Measurements from ENCODE around the gene RFC2. TPM values are rescaled to one million over a fixed set of nuclear protein-coding genes. Genes with fewer than 3 reads are reported as not detected.

The RFC2 gene
- total RNA-seq, 1 donor from 2014 or later: 16.8 TPM

DNA sequence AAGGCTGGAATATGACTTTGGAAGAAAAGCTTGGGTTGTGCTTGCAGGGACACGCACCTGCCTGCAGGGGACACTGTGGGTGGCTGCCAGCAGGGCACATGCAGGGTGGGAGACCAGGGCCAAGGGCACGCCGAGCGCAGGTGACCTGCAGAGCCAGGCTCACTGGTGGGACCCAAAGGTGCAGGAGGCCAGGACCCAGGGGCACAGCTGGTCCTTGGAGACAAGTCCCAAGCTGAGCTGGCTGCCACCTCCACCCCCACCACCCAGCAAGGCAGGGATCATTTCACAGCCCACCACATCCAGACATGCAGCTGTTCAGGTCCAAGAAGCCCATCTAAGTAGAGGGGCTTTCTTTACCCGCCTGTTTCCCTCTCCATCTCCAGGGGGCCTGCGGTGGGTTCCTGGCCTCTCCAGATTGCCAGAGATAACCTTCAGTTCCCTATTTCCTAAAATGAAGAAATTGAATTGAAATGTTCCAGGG is 21.2 kb upstream of the RFC2 start:
- Mint-ChIP-seq H3K4me1 (ENCODE audit: low read depth, unreplicated experiment) (peaks cover 12% of the 10 kb centered on the region), H3K9me3 (ENCODE audit: unreplicated experiment) (peaks cover 3% of the 10 kb centered on the region), H3K36me3 (ENCODE audit: unreplicated experiment) (no peaks in the 10 kb centered on the region), H3K27me3 (ENCODE audit: unreplicated experiment) (peaks cover 3% of the 10 kb centered on the region), H3K4me3 (ENCODE audit: unreplicated experiment) (no peak overlapping the region), H3K27ac (ENCODE audit: unreplicated experiment) (no peak overlapping the region)
- TF ChIP-seq, protein P1, sequence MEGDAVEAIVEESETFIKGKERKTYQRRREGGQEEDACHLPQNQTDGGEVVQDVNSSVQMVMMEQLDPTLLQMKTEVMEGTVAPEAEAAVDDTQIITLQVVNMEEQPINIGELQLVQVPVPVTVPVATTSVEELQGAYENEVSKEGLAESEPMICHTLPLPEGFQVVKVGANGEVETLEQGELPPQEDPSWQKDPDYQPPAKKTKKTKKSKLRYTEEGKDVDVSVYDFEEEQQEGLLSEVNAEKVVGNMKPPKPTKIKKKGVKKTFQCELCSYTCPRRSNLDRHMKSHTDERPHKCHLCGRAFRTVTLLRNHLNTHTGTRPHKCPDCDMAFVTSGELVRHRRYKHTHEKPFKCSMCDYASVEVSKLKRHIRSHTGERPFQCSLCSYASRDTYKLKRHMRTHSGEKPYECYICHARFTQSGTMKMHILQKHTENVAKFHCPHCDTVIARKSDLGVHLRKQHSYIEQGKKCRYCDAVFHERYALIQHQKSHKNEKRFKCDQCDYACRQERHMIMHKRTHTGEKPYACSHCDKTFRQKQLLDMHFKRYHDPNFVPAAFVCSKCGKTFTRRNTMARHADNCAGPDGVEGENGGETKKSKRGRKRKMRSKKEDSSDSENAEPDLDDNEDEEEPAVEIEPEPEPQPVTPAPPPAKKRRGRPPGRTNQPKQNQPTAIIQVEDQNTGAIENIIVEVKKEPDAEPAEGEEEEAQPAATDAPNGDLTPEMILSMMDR (IDR thresholded peaks at IDR 0.05; ENCODE audit: partially characterized antibody, unreplicated experiment): peak; percentile 69
- peak; percentile 51 for DNase-seq

DNA sequence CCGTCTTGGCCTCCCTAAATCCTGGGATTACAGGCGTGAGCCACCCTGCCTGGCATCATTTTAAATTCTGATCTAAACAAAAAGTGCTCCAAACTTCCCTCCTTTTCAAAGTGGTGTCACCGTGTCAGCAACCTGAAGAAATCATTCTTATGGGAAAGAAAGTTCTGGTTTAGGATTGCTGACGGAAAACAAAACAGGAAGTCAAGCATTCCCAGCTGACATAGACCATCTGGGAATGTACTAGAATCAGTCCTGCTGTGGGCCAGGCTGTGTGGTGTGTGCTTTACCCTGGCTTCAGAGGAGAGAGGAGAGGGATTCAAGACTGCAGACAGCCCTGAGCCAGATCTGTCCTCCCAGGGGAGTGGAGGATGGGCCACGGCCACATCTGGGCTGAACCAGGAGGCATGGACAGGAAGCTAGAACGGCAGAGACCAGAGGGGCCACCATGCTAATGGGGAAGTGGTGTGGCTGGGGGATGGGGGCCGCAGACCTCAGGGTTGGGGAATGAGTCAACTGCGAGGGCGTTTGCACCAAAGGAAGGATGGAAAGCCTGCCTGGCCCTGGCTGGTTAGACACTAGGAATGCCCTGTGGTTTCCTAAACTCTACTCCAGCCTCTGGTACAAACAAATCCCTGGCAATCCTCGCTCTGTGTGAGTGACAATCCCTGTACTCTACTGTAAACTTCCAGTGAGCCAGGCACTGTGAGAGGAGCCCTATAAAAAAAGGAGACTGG is 18.3 kb upstream of the RFC2 start:
- Mint-ChIP-seq H3K9me3 (ENCODE audit: unreplicated experiment) (peaks cover 3% of the 10 kb centered on the region), H3K4me3 (ENCODE audit: unreplicated experiment) (peak overlapping the region; percentile 13), H3K4me1 (ENCODE audit: low read depth, unreplicated experiment) (peaks cover 8% of the 10 kb centered on the region), H3K27me3 (ENCODE audit: unreplicated experiment) (peaks cover 1% of the 10 kb centered on the region), H3K36me3 (ENCODE audit: unreplicated experiment) (no peaks in the 10 kb centered on the region), H3K27ac (ENCODE audit: unreplicated experiment) (peak overlapping the region; percentile 74)
- TF ChIP-seq, protein P1 (IDR thresholded peaks at IDR 0.05; ENCODE audit: partially characterized antibody, unreplicated experiment): no peak
- peak; percentile 61 for DNase-seq

DNA sequence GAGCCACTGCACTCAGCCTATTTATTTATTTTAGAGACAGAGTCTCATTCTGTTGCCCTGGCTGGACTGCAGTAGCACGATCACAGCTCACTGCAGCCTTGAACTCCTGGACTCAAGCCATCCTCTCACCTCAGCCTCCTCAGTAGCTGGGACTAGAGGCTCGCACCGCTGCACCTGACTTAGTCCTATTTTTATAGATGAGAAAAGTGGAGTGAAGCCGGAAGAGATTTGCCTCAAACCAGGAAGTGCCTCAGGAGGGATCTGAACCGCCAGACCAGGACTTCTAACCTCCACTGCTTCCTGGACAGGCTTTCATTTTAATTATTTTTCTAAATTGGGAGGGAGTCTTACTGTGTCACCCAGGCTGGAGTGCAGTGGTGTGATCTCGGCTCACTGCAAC is 17.5 kb upstream of the RFC2 start:
- peaks cover 8% of the 10 kb centered on the region for H3K4me1 Mint-ChIP-seq (ENCODE audit: low read depth, unreplicated experiment)
- H3K9me3 Mint-ChIP-seq (ENCODE audit: unreplicated experiment): peaks cover 3% of the 10 kb centered on the region
- TF ChIP-seq, protein P1 (IDR thresholded peaks at IDR 0.05; ENCODE audit: partially characterized antibody, unreplicated experiment): no peak
- H3K27ac Mint-ChIP-seq (ENCODE audit: unreplicated experiment): no peak overlapping the region
- peaks cover 1% of the 10 kb centered on the region for H3K27me3 Mint-ChIP-seq (ENCODE audit: unreplicated experiment)
- H3K4me3 Mint-ChIP-seq (ENCODE audit: unreplicated experiment): no peak overlapping the region
- DNase-seq: no peak
- H3K36me3 Mint-ChIP-seq (ENCODE audit: unreplicated experiment): no peaks in the 10 kb centered on the region

DNA sequence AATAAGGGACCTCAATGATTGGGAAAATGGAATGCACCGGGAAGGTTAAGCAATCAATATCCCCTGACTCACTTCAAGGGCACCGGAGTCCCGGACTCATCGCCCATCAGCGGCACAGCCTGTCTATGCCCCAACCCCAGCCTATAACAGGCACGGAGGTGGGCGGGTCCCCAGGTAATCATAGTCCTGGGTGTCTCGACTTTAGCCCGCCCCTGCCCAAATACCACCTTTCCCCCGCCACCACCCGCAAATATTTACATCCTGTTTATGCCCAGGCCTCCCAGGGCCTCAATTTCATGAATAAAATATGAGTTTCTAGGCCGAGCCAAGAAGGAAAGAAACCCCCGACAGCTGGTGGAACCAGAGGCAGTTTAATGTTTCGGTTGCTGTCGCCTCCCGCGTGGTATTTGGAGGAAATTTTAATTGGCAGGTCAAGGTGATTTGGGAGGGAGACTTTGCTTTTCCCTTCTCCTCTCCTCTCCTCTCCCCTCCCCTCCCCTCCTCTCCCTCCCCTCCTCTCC is 15.6 kb upstream of the RFC2 start:
- Mint-ChIP-seq H3K4me3 (ENCODE audit: unreplicated experiment) (peak overlapping the region; percentile 78), H3K27me3 (ENCODE audit: unreplicated experiment) (peaks cover 1% of the 10 kb centered on the region), H3K4me1 (ENCODE audit: low read depth, unreplicated experiment) (peaks cover 8% of the 10 kb centered on the region), H3K36me3 (ENCODE audit: unreplicated experiment) (no peaks in the 10 kb centered on the region), H3K27ac (ENCODE audit: unreplicated experiment) (no peak overlapping the region), H3K9me3 (ENCODE audit: unreplicated experiment) (peaks cover 3% of the 10 kb centered on the region)
- TF ChIP-seq, protein P1 (IDR thresholded peaks at IDR 0.05; ENCODE audit: partially characterized antibody, unreplicated experiment): no peak
- peak; percentile 79 for DNase-seq

Data from glutamatergic neuron (in vitro differentiated cells).